ENCODE results near the gene MYO1D. TPM values are rescaled to one million over a fixed set of nuclear protein-coding genes. Genes with fewer than 3 reads are reported as not detected.

The MYO1D gene
- total RNA-seq, 4 donors from 2014 or later = 247 to 569 (median 444) TPM

GRCh38 chr17:32713081-32713480 lies 163.8 kb downstream of the MYO1D start:
- no peaks in the 10 kb centered on the region for H3K4me1 ChIP-seq
- H3K27ac ChIP-seq = no peak overlapping the region
- in situ Hi-C loops (cut with MboI; ENCODE audit: low pct_ligation_motif_present in 1 of 4, low pct_unique_long_range_greater_than_20kb in 1 of 4, low sequenced_read_pairs in 3 of 4) (no loop called here), intact Hi-C loops (cut with DNase I; ENCODE audit: low total_unique reads) (no loop called here)
- no peaks in the 10 kb centered on the region for H3K27me3 ChIP-seq
- DNase-seq = no peak
- no peak overlapping the region for H3K4me3 ChIP-seq
- H3K36me3 ChIP-seq = peaks cover 0 to 12% (median 4%) of the 10 kb centered on the region in 4 donors
- TF ChIP-seq CTCF (IDR thresholded peaks at IDR 0.05) (no peak), POLR2A (IDR thresholded peaks at IDR 0.05) (no peak), POLR2AphosphoS5 (IDR thresholded peaks at IDR 0.05) (no peak), EP300 (IDR thresholded peaks at IDR 0.05; ENCODE audit: low read depth) (no peak)
- no peaks in the 10 kb centered on the region for H3K9me3 ChIP-seq

- Histone ChIP-seq H3K4me3 (no peak overlapping the region), H3K27ac (no peak overlapping the region), H3K27me3 (no peaks in the 10 kb centered on the region), H3K36me3 (peaks cover 0 to 13% (median 4%) of the 10 kb centered on the region in 4 donors), H3K9me3 (no peaks in the 10 kb centered on the region), H3K4me1 (no peaks in the 10 kb centered on the region)
- intact Hi-C loops (cut with DNase I; ENCODE audit: low total_unique reads) (no loop called here), in situ Hi-C loops (cut with MboI; ENCODE audit: low pct_ligation_motif_present in 1 of 4, low pct_unique_long_range_greater_than_20kb in 1 of 4, low sequenced_read_pairs in 3 of 4) (no loop called here)
- TF ChIP-seq CTCF (IDR thresholded peaks at IDR 0.05) (no peak), POLR2A (IDR thresholded peaks at IDR 0.05) (no peak), EP300 (IDR thresholded peaks at IDR 0.05; ENCODE audit: low read depth) (no peak), POLR2AphosphoS5 (IDR thresholded peaks at IDR 0.05) (no peak)
- DNase-seq = no peak
Measured at GRCh38 chr17:32709562-32709961, 167.4 kb downstream of the MYO1D start.

GRCh38 chr17:32701871-32702270 lies 175.1 kb downstream of the MYO1D start:
- no peak overlapping the region for H3K4me3 ChIP-seq
- H3K27me3 ChIP-seq = no peaks in the 10 kb centered on the region
- in situ Hi-C loops (cut with MboI; ENCODE audit: low pct_ligation_motif_present in 1 of 4, low pct_unique_long_range_greater_than_20kb in 1 of 4, low sequenced_read_pairs in 3 of 4) (no loop called here), intact Hi-C loops (cut with DNase I; ENCODE audit: low total_unique reads) (no loop called here)
- H3K27ac ChIP-seq = no peak overlapping the region
- 64 to 94% methylated on average over 1 of the region's 1 CpG for WGBS, 2 donors (ENCODE audit: low coverage in 1 of 2)
- no peaks in the 10 kb centered on the region for H3K4me1 ChIP-seq
- H3K36me3 ChIP-seq = peaks cover 0 to 4% (median 0%) of the 10 kb centered on the region in 4 donors
- no peak for DNase-seq
- no peaks in the 10 kb centered on the region for H3K9me3 ChIP-seq
- TF ChIP-seq EP300 (IDR thresholded peaks at IDR 0.05; ENCODE audit: low read depth) = no peak
- TF ChIP-seq CTCF (IDR thresholded peaks at IDR 0.05) = no peak
- no peak for TF ChIP-seq POLR2A (IDR thresholded peaks at IDR 0.05)
- TF ChIP-seq POLR2AphosphoS5 (IDR thresholded peaks at IDR 0.05) = no peak

- intact Hi-C loops (cut with DNase I; ENCODE audit: low total_unique reads) (no loop called here), in situ Hi-C loops (cut with MboI; ENCODE audit: low pct_ligation_motif_present in 1 of 4, low pct_unique_long_range_greater_than_20kb in 1 of 4, low sequenced_read_pairs in 3 of 4) (no loop called here)
- 99 to 100% methylated on average over 2 of the region's 2 CpGs for whole genome bisulfite sequencing, 2 donors (ENCODE audit: low coverage in 1 of 2)
- DNase-seq = no peak
- H3K27me3 ChIP-seq = no peaks in the 10 kb centered on the region
- no peak for TF ChIP-seq CTCF (IDR thresholded peaks at IDR 0.05)
- TF ChIP-seq EP300 (IDR thresholded peaks at IDR 0.05; ENCODE audit: low read depth) = no peak
- TF ChIP-seq POLR2A (IDR thresholded peaks at IDR 0.05) = no peak
- no peak for TF ChIP-seq POLR2AphosphoS5 (IDR thresholded peaks at IDR 0.05)
- no peak overlapping the region for H3K4me3 ChIP-seq
- H3K4me1 ChIP-seq = no peaks in the 10 kb centered on the region
- H3K36me3 ChIP-seq = no peaks in the 10 kb centered on the region
- H3K9me3 ChIP-seq = no peaks in the 10 kb centered on the region
- H3K27ac ChIP-seq = no peak overlapping the region
Measured at GRCh38 chr17:32699247-32699646, 177.7 kb downstream of the MYO1D start.
